Common myeloid progenitor, CD34-positive (primary cell): ENCODE results near the gene KCNH2.

Source experiments
- CTCF ChIA-PET: fragments of 350-600 bp; sonication (Branson Sonifier 250); formaldehyde crosslinking; loops from one replicate; lab custom pipeline; 2021; ENCODE audit warnings: antibody characterized with exemption; lab: Charles Lee
- POLR2A ChIA-PET: fragments of 350-600 bp; sonication (Branson Sonifier 250); formaldehyde crosslinking; loops from one replicate; lab custom pipeline; 2021; ENCODE audit warnings: antibody characterized with exemption; lab: Charles Lee
- DNase-seq, 3 donors: peaks; one replicate each; pipeline versions ENCODE4 v3.0.0 to v3.0.0-alpha.2; 2013
- H3K27ac ChIP-seq, 2 experiments: 1 replicate in 1 of 2; 2 replicates in 1 of 2; pipeline ENCODE4 v1.7.0; 2013; ENCODE audit warnings: inconsistent platforms in 2 of 2, low read length in 2 of 2, mild to moderate bottlenecking in 2 of 2, low read depth in 1 of 2, moderate library complexity in 1 of 2; ENCODE audit not compliant: severe bottlenecking in 2 of 2, insufficient read depth in 1 of 2, poor library complexity in 1 of 2
- H3K27me3 ChIP-seq, 5 experiments: replicated peaks in 2 of 5; 1 replicate in 3 of 5; 2 replicates in 2 of 5; pipeline versions ENCODE4 v1.6.1 to v1.7.0; 2013; ENCODE audit warnings: low read length in 4 of 5, mild to moderate bottlenecking in 2 of 5, moderate library complexity in 2 of 5, inconsistent platforms in 1 of 5; ENCODE audit not compliant: insufficient read depth in 5 of 5, control insufficient read depth in 4 of 5
- H3K36me3 ChIP-seq, 4 experiments: 1 replicate in 2 of 4; 2 replicates in 2 of 4; pipeline versions ENCODE4 v1.6.1 to v1.7.0; 2013; ENCODE audit warnings: low read length in 3 of 4, control low read depth in 1 of 4, mild to moderate bottlenecking in 1 of 4; ENCODE audit not compliant: control insufficient read depth in 4 of 4, insufficient read depth in 4 of 4
- H3K4me1 ChIP-seq, 4 experiments: 1 replicate in 3 of 4; 2 replicates in 1 of 4; pipeline versions ENCODE4 v1.6.1 to v1.7.1; 2013; ENCODE audit warnings: low read length in 3 of 4, mild to moderate bottlenecking in 3 of 4, control low read depth in 1 of 4, inconsistent platforms in 1 of 4, moderate library complexity in 1 of 4; ENCODE audit not compliant: control insufficient read depth in 4 of 4, insufficient read depth in 4 of 4; ENCODE audit errors: control extremely low read depth in 1 of 4
- H3K4me3 ChIP-seq, 7 experiments: 1 replicate in 4 of 7; 2 replicates in 3 of 7; pipeline versions ENCODE4 v1.5.1 to v1.7.0; 2013; ENCODE audit warnings: mild to moderate bottlenecking in 7 of 7, low read length in 6 of 7, moderate library complexity in 6 of 7, inconsistent platforms in 2 of 7, low read depth in 2 of 7, control low read depth in 1 of 7; ENCODE audit not compliant: insufficient read depth in 4 of 7, control insufficient read depth in 1 of 7; ENCODE audit errors: extremely low read depth in 1 of 7
- H3K9me3 ChIP-seq, 5 experiments: 1 replicate in 4 of 5; 2 replicates in 1 of 5; pipeline versions ENCODE4 v1.6.1 to v1.7.1; 2013; ENCODE audit warnings: low read length in 4 of 5, mild to moderate bottlenecking in 2 of 5, inconsistent platforms in 1 of 5, low read depth in 1 of 5, moderate library complexity in 1 of 5; ENCODE audit not compliant: control insufficient read depth in 4 of 5, insufficient read depth in 2 of 5; ENCODE audit errors: control extremely low read depth in 1 of 5
- WGBS: methylation state at CpG from one replicate; pipeline ENCODE4 v1.1.5; 2013; ENCODE audit not compliant: insufficient coverage; 5-methylcytosine and 5-hydroxymethylcytosine counted together

Gene KCNH2

GRCh38 chr7:151003572-151003971 lies 25.5 kb upstream of the KCNH2 start:
- H3K27ac ChIP-seq: no peak overlapping the region
- H3K4me1 ChIP-seq: peaks cover 0 to 12% (median 10%) of the 10 kb centered on the region in 4 experiments
- H3K4me3 ChIP-seq: no peak overlapping the region
- ChIA-PET CTCF (interaction anchor here (0.9 to 2.5 kb wide), 2 partner anchors 11 to 14 kb away, joined by 3 to 6 read pairs; no protein-coding TSS in a partner anchor), POLR2A (no interaction called here)
- peaks cover 0 to 20% (median 2%) of the 10 kb centered on the region in 5 experiments for H3K27me3 ChIP-seq
- H3K36me3 ChIP-seq: no peaks in the 10 kb centered on the region
- WGBS: 98% methylated on average over 12 of the region's 12 CpGs
- H3K9me3 ChIP-seq: no peaks in the 10 kb centered on the region
- DNase-seq: no peak

GRCh38 chr7:151001546-151001945 lies 23.4 kb upstream of the KCNH2 start:
- peaks cover 0 to 16% (median 9%) of the 10 kb centered on the region in 4 experiments for H3K4me1 ChIP-seq
- DNase-seq: no peak
- H3K27me3 ChIP-seq: peaks cover 0 to 31% (median 3%) of the 10 kb centered on the region in 5 experiments
- POLR2A ChIA-PET: no interaction called here
- no peak overlapping the region for H3K4me3 ChIP-seq
- H3K9me3 ChIP-seq: no peaks in the 10 kb centered on the region
- CTCF ChIA-PET: interaction anchor here (1.5 kb wide), 1 partner anchor 16 kb away, joined by 4 read pairs; no protein-coding TSS in a partner anchor
- 99% methylated on average over 15 of the region's 16 CpGs for WGBS
- H3K36me3 ChIP-seq: no peaks in the 10 kb centered on the region
- H3K27ac ChIP-seq: no peak overlapping the region

DNA sequence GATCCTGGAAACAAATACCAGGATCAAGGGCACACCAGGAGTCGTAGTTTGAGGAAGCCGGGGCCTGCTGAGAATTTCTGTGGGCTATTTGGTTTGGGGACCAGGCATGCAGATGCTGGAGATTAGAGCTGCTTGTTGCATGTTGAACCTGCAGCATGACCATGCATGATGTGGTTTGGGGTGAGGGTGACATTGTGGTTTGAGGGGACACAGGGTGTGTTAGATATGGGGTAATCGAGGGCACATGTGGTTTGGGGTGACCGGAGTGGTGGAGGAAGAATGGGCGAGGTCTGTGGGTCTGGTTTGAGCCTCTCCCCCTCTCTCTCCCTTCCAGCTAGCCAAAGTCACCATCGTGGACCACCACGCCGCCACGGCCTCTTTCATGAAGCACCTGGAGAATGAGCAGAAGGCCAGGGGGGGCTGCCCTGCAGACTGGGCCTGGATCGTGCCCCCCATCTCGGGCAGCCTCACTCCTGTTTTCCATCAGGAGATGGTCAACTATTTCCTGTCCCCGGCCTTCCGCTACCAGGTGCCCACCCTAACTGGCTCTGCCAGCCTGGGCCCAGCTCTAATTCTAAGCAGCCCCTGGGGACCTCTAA lies 22.9 kb upstream of the KCNH2 start:
- no peaks in the 10 kb centered on the region for H3K9me3 ChIP-seq
- WGBS: 75% methylated on average over 9 of the region's 13 CpGs
- no peak overlapping the region for H3K4me3 ChIP-seq
- peaks cover 0 to 31% (median 3%) of the 10 kb centered on the region in 5 experiments for H3K27me3 ChIP-seq
- H3K36me3 ChIP-seq: no peaks in the 10 kb centered on the region
- ChIA-PET CTCF (interaction anchor here (1.5 to 1.9 kb wide), 2 partner anchors 12 to 17 kb away, joined by 4 to 5 read pairs; no protein-coding TSS in a partner anchor), POLR2A (no interaction called here)
- peak; percentile 70 to 85 (median 81) for DNase-seq
- H3K4me1 ChIP-seq: peaks cover 0 to 18% (median 13%) of the 10 kb centered on the region in 4 experiments
- no peak overlapping the region for H3K27ac ChIP-seq

- H3K36me3 ChIP-seq: no peaks in the 10 kb centered on the region
- H3K27ac ChIP-seq: no peak overlapping the region
- H3K9me3 ChIP-seq: no peaks in the 10 kb centered on the region
- POLR2A ChIA-PET: no interaction called here
- no peak overlapping the region for H3K4me3 ChIP-seq
- H3K27me3 ChIP-seq: peaks cover 0 to 24% (median 3%) of the 10 kb centered on the region in 5 experiments
- CTCF ChIA-PET: interaction anchor here (1.9 kb wide), 1 partner anchor 10 kb away, joined by 5 read pairs; no protein-coding TSS in a partner anchor
- no peak for DNase-seq
- WGBS: 93% methylated on average over 2 of the region's 5 CpGs
- H3K4me1 ChIP-seq: peaks cover 0 to 23% (median 19%) of the 10 kb centered on the region in 4 experiments
Measured at GRCh38 chr7:150999497-151000230, 21.5 kb upstream of the KCNH2 start.

DNA sequence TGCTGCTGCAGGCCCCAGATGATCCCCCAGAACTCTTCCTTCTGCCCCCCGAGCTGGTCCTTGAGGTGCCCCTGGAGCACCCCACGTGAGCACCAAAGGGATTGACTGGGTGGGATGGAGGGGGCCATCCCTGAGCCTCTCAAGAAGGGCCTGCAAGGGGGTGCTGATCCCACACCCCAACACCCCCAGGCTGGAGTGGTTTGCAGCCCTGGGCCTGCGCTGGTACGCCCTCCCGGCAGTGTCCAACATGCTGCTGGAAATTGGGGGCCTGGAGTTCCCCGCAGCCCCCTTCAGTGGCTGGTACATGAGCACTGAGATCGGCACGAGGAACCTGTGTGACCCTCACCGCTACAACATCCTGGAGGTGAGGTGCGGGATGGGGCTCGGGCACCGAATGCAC lies 20.9 kb upstream of the KCNH2 start:
- ChIA-PET CTCF (interaction anchor here (0.9 to 3.1 kb wide), 4 partner anchors 10 to 30 kb away, joined by 3 to 36 read pairs (median 10); no protein-coding TSS in a partner anchor), POLR2A (no interaction called here)
- H3K36me3 ChIP-seq: no peaks in the 10 kb centered on the region
- WGBS: 95% methylated on average over 12 of the region's 12 CpGs
- H3K4me3 ChIP-seq: no peak overlapping the region
- no peaks in the 10 kb centered on the region for H3K9me3 ChIP-seq
- H3K27me3 ChIP-seq: peaks cover 0 to 24% (median 3%) of the 10 kb centered on the region in 5 experiments
- DNase-seq: no peak
- H3K27ac ChIP-seq: no peak overlapping the region
- peaks cover 3 to 30% (median 25%) of the 10 kb centered on the region in 4 experiments for H3K4me1 ChIP-seq

- DNase-seq: no peak
- peaks cover 0 to 24% (median 3%) of the 10 kb centered on the region in 5 experiments for H3K27me3 ChIP-seq
- POLR2A ChIA-PET: no interaction called here
- CTCF ChIA-PET: interaction anchor here (0.9 to 3.1 kb wide), 5 partner anchors 10 to 29 kb away, joined by 3 to 36 read pairs (median 4); no protein-coding TSS in a partner anchor
- no peaks in the 10 kb centered on the region for H3K9me3 ChIP-seq
- H3K27ac ChIP-seq: no peak overlapping the region
- H3K4me3 ChIP-seq: no peak overlapping the region
- WGBS: 96% methylated on average over 17 of the region's 20 CpGs
- peaks cover 4 to 37% (median 31%) of the 10 kb centered on the region in 4 experiments for H3K4me1 ChIP-seq
- H3K36me3 ChIP-seq: no peaks in the 10 kb centered on the region
Measured at GRCh38 chr7:150998341-150998740, 20.2 kb upstream of the KCNH2 start.
